Glomerular endothelial cell (primary cell): ENCODE results near the gene STK25. TPM values are rescaled to one million over a fixed set of nuclear protein-coding genes. Genes with fewer than 3 reads are reported as not detected.
"Not testable (repeated sequence)": the region's sequence is repeated elsewhere in the genome, so short reads cannot be mapped to it uniquely, and the experiment has no call there.

Source experiments
- DNase-seq: peaks from one replicate; pipeline ENCODE4 v3.0.0-alpha.2; 2011; ENCODE audit warnings: low read depth, low spot score; ENCODE audit errors: extremely low read depth
- total RNA-seq: library from RNA; depleted of rRNA; stranded (reverse); fragments of >200 nt; gene quantifications from 2 replicates; pipeline ENCODE4 v1.2.3, GENCODE V29; 2015

STK25 gene
- total RNA-seq, 1 donor from 2014 or later = 334 TPM

GRCh38 chr2:241540401-241540770 is 32.0 kb upstream of the STK25 start:
- no peak for DNase-seq

- no peak for DNase-seq
Observed at GRCh38 chr2:241539616-241540374, 31.4 kb upstream of the STK25 start.

- no peak for DNase-seq
Observed at GRCh38 chr2:241538838-241539615, 30.6 kb upstream of the STK25 start.

- no peak for DNase-seq
Observed at GRCh38 chr2:241535871-241536655, 27.7 kb upstream of the STK25 start.

GRCh38 chr2:241534701-241535375 is 26.5 kb upstream of the STK25 start:
- no peak for DNase-seq

- no peak for DNase-seq
Observed at GRCh38 chr2:241534293-241534692, 25.9 kb upstream of the STK25 start.

- no peak for DNase-seq
Observed at GRCh38 chr2:241532733-241533601, 24.6 kb upstream of the STK25 start.

- DNase-seq = no peak
Observed at GRCh38 chr2:241532168-241532567, 23.8 kb upstream of the STK25 start.

- DNase-seq = no peak
Observed at GRCh38 chr2:241531161-241531722, 22.9 kb upstream of the STK25 start.

- DNase-seq = no peak
Observed at GRCh38 chr2:241530571-241530970, 22.2 kb upstream of the STK25 start.

- DNase-seq = not testable (repeated sequence)
Observed at GRCh38 chr2:241525818-241526780, 17.7 kb upstream of the STK25 start.

GRCh38 chr2:241522477-241522876 is 14.1 kb upstream of the STK25 start:
- no peak for DNase-seq

GRCh38 chr2:241519669-241520068 is 11.3 kb upstream of the STK25 start:
- no peak for DNase-seq

- no peak for DNase-seq
Observed at GRCh38 chr2:241517297-241517696, 8.9 kb upstream of the STK25 start.

- no peak for DNase-seq
Observed at GRCh38 chr2:241516520-241516965, 8.2 kb upstream of the STK25 start.

- no peak for DNase-seq
Observed at GRCh38 chr2:241514986-241515737, 6.8 kb upstream of the STK25 start.

- no peak for DNase-seq
Observed at GRCh38 chr2:241514553-241514952, 6.2 kb upstream of the STK25 start.
